Measurements from ENCODE around the gene CERS1.

- TF ChIP-seq POLR2A (IDR thresholded peaks at IDR 0.05): no peak
- no peak for TF ChIP-seq CTCF (IDR thresholded peaks at IDR 0.05)
Observed at GRCh38 chr19:18850471-18851375, 45.2 kb downstream of the CERS1 start.

All from right lobe of liver (tissue), 4 donors.